Measurements from ENCODE around the gene BCL7B.
"Not testable (repeated sequence)": the region's sequence is repeated elsewhere in the genome, so short reads cannot be mapped to it uniquely, and the experiment has no call there.

GRCh38 chr7:73495507-73495906 is 62.0 kb downstream of the BCL7B start:
- TF ChIP-seq POLR2A, POLR2AphosphoS5 (IDR thresholded peaks at IDR 0.05; ENCODE audit: low read depth, low read length): not testable (repeated sequence)

All from GM12892 (cell line).